H9 (cell line): ENCODE results near the gene SH3RF3. TPM values are rescaled to one million over a fixed set of nuclear protein-coding genes. Genes with fewer than 3 reads are reported as not detected.

Source experiments
- DNase-seq: peaks from one replicate; pipeline ENCODE4 v3.0.0-alpha.2; 2017
- H2AFZ ChIP-seq: one replicate; pipeline ENCODE4 v1.6.1; 2013; ENCODE audit warnings: mild to moderate bottlenecking, low read length, control low read depth, moderate library complexity
- H2AK5ac ChIP-seq: 2 replicates; pipeline ENCODE4 v1.6.1; 2013; ENCODE audit warnings: low read length, control low read depth, mixed read lengths; ENCODE audit not compliant: insufficient read length
- H2BK120ac ChIP-seq: one replicate; pipeline ENCODE4 v1.6.1; 2013; ENCODE audit warnings: low read depth, mild to moderate bottlenecking, low read length, control low read depth, inconsistent platforms; ENCODE audit not compliant: poor library complexity, severe bottlenecking
- H2BK12ac ChIP-seq: 2 replicates; pipeline ENCODE4 v1.6.1; 2013; ENCODE audit warnings: low read length, control low read depth, mixed read lengths, low read depth; ENCODE audit not compliant: insufficient read length
- H2BK15ac ChIP-seq: 2 replicates; pipeline ENCODE4 v1.6.1; 2013; ENCODE audit warnings: low read depth, low read length, control low read depth
- H2BK20ac ChIP-seq: one replicate; pipeline ENCODE4 v1.6.1; 2013; ENCODE audit warnings: low read depth, mild to moderate bottlenecking, low read length, control low read depth, inconsistent platforms; ENCODE audit not compliant: poor library complexity, severe bottlenecking
- H2BK5ac ChIP-seq: 2 replicates; pipeline ENCODE4 v1.6.1; 2013; ENCODE audit warnings: low read length, control low read depth, mixed read lengths; ENCODE audit not compliant: insufficient read length
- H3K14ac ChIP-seq: 2 replicates; pipeline ENCODE4 v1.6.1; 2013; ENCODE audit warnings: low read length, control low read depth; ENCODE audit not compliant: insufficient read depth
- H3K18ac ChIP-seq: 2 replicates; pipeline ENCODE4 v1.6.1; 2013; ENCODE audit warnings: low read depth, mild to moderate bottlenecking, mixed read lengths, low read length, control low read depth; ENCODE audit not compliant: insufficient read length
- H3K23ac ChIP-seq: 2 replicates; pipeline ENCODE4 v1.6.1; 2013; ENCODE audit warnings: low read length, control low read depth, mixed read lengths, low read depth; ENCODE audit not compliant: insufficient read length
- H3K23me2 ChIP-seq: 2 replicates; pipeline ENCODE4 v1.6.1; 2013; ENCODE audit warnings: low read depth, mild to moderate bottlenecking, mixed read lengths, low read length, control low read depth; ENCODE audit not compliant: insufficient read length, poor library complexity, severe bottlenecking
- H3K27ac ChIP-seq: 2 replicates; pipeline ENCODE4 v1.5.1; 2013; ENCODE audit warnings: low read length, control low read depth, mixed read lengths, low read depth; ENCODE audit not compliant: insufficient read length
- H3K27me3 ChIP-seq: 2 replicates; pipeline ENCODE4 v1.6.1; 2013; ENCODE audit warnings: low read length, control low read depth, inconsistent platforms; ENCODE audit not compliant: insufficient read depth
- H3K4ac ChIP-seq: 2 replicates; pipeline ENCODE4 v1.6.1; 2013; ENCODE audit warnings: low read depth, mild to moderate bottlenecking, control low read depth, inconsistent platforms, low read length, moderate library complexity
- H3K4me1 ChIP-seq: 2 replicates; pipeline ENCODE4 v1.6.1; 2013; ENCODE audit warnings: low read length, control low read depth, inconsistent platforms; ENCODE audit not compliant: insufficient read depth
- H3K4me2 ChIP-seq: 2 replicates; pipeline ENCODE4 v1.6.1; 2013; ENCODE audit warnings: low read length, control low read depth, mixed read lengths; ENCODE audit not compliant: insufficient read length, insufficient read depth
- H3K56ac ChIP-seq: 2 replicates; pipeline ENCODE4 v1.6.1; 2013; ENCODE audit warnings: low read depth, mild to moderate bottlenecking, mixed read lengths, low read length, control low read depth; ENCODE audit not compliant: insufficient read length
- H3K79me1 ChIP-seq: 2 replicates; pipeline ENCODE4 v1.6.1; 2013; ENCODE audit warnings: low read depth, mild to moderate bottlenecking, moderate library complexity, low read length, control low read depth, inconsistent platforms; ENCODE audit not compliant: insufficient read depth, poor library complexity, severe bottlenecking
- H3K79me2 ChIP-seq: 2 replicates; pipeline ENCODE4 v1.6.1; 2013; ENCODE audit warnings: low read length, control low read depth, inconsistent platforms; ENCODE audit not compliant: insufficient read depth
- H3K9ac ChIP-seq: 2 replicates; pipeline ENCODE4 v1.6.1; 2013; ENCODE audit warnings: low read length, control low read depth, mixed read lengths; ENCODE audit not compliant: insufficient read length; ENCODE audit errors: extremely low read depth
- H3K9me3 ChIP-seq: one replicate; pipeline ENCODE4 v1.6.1; 2013; ENCODE audit warnings: low read depth, low read length, inconsistent platforms; ENCODE audit not compliant: control insufficient read depth
- H3T11ph ChIP-seq: one replicate; pipeline ENCODE4 v1.6.1; 2013; ENCODE audit warnings: mild to moderate bottlenecking, low read length, control low read depth, inconsistent platforms
- H4K20me1 ChIP-seq: one replicate; pipeline ENCODE4 v1.6.1; 2013; ENCODE audit not compliant: control insufficient read depth, insufficient read length, insufficient read depth
- H4K5ac ChIP-seq: 2 replicates; pipeline ENCODE4 v1.6.1; 2013; ENCODE audit warnings: low read depth, mild to moderate bottlenecking, mixed read lengths, low read length, control low read depth; ENCODE audit not compliant: insufficient read length
- H4K8ac ChIP-seq: replicated peaks from 2 replicates; pipeline ENCODE4 v1.6.1; 2013; ENCODE audit warnings: low read length, control low read depth, mixed read lengths, low read depth; ENCODE audit not compliant: insufficient read length
- H4K91ac ChIP-seq: 2 replicates; pipeline ENCODE4 v1.6.1; 2013; ENCODE audit warnings: low read depth, mild to moderate bottlenecking, moderate library complexity, mixed read lengths, low read length, control low read depth; ENCODE audit not compliant: insufficient read length
- H3K27ac Mint-ChIP-seq, 3 experiments: 2 replicates in 2 of 3; 3 replicates in 1 of 3; pipeline ENCODE4 v1.8.0; 2020 to 2021; ENCODE audit warnings: mixed read lengths in 3 of 3, mild to moderate bottlenecking in 1 of 3, moderate library complexity in 1 of 3
- H3K27me3 Mint-ChIP-seq: 2 replicates; pipeline ENCODE4 v1.8.0; 2021; ENCODE audit warnings: low read depth, mild to moderate bottlenecking, moderate library complexity, mixed read lengths
- H3K36me3 Mint-ChIP-seq, 3 experiments: 2 replicates in 2 of 3; 3 replicates in 1 of 3; pipeline ENCODE4 v1.8.0; 2020 to 2021; ENCODE audit warnings: low read depth in 3 of 3, mixed read lengths in 3 of 3; ENCODE audit not compliant: insufficient read depth in 1 of 3
- H3K4me1 Mint-ChIP-seq, 2 experiments: 2 replicates each; pipeline ENCODE4 v1.8.0; 2020; ENCODE audit warnings: mixed read lengths in 2 of 2
- H3K4me3 Mint-ChIP-seq, 2 experiments: 2 replicates in 1 of 2; 3 replicates in 1 of 2; pipeline ENCODE4 v1.8.0; 2020 to 2021; ENCODE audit warnings: mild to moderate bottlenecking in 2 of 2, mixed read lengths in 2 of 2, moderate library complexity in 1 of 2
- H3K9me3 Mint-ChIP-seq, 2 experiments: 2 replicates in 1 of 2; 3 replicates in 1 of 2; pipeline ENCODE4 v1.8.0; 2020; ENCODE audit warnings: mild to moderate bottlenecking in 2 of 2, mixed read lengths in 2 of 2, moderate library complexity in 1 of 2
- CTCF ChIP-seq: fragments of 200-600 bp; sonication (generic); conservative IDR thresholded peaks from 3 replicates; pipeline ENCODE4 v1.8.0; 2021; ENCODE audit warnings: antibody characterized with exemption, mild to moderate bottlenecking
- WGBS: extraction: QIAGEN DNeasy Blood & Tissue Kit; methylation state at CpG from one replicate; pipeline ENCODE4 v1.1.7; 2013; ENCODE audit warnings: missing lambda C conversion rate, low lambda C conversion rate, mixed read lengths; ENCODE audit not compliant: insufficient read length; ENCODE audit errors: extremely low coverage; 5-methylcytosine and 5-hydroxymethylcytosine counted together
- total RNA-seq: library from RNA; stranded (reverse); gene quantifications from 2 replicates; pipeline ENCODE4 v1.2.1, GENCODE V29; 2021

The SH3RF3 gene
- total RNA-seq, 1 experiment from 2014 or later = 0.46 TPM

- no peaks in the 10 kb centered on the region for H3K36me3 Mint-ChIP-seq
- Histone ChIP-seq H2BK5ac (no peak overlapping the region), H3K14ac (peak overlapping the region; percentile 13; the same call in 1 of the 2 replicates), H4K5ac (no peak overlapping the region), H3K4me1 (no peaks in the 10 kb centered on the region), H3K23me2 (no peaks in the 10 kb centered on the region), H3K27me3 (no peaks in the 10 kb centered on the region), H4K20me1 (no peaks in the 10 kb centered on the region), H3K4me2 (no peak overlapping the region), H2BK12ac (no peak overlapping the region), H2AFZ (no peak overlapping the region), H3K79me2 (no peaks in the 10 kb centered on the region), H3K27ac (no peak overlapping the region), H4K91ac (no peak overlapping the region), H3K9ac (no peak overlapping the region), H2AK5ac (no peak overlapping the region), H3K9me3 (no peaks in the 10 kb centered on the region), H2BK20ac (no peak overlapping the region), H3K23ac (no peak overlapping the region), H2BK15ac (no peak overlapping the region), H3K79me1 (no peaks in the 10 kb centered on the region), H3K18ac (no peak overlapping the region), H3K4ac (no peak overlapping the region), H3K56ac (no peak overlapping the region), H2BK120ac (no peak overlapping the region), H3T11ph (no peak overlapping the region), H4K8ac (no peak overlapping the region)
- no peaks in the 10 kb centered on the region for H3K9me3 Mint-ChIP-seq
- no peak for DNase-seq
- H3K27ac Mint-ChIP-seq = no peak overlapping the region
- no peaks in the 10 kb centered on the region; the same call in 1 of the 2 replicates for H3K27me3 Mint-ChIP-seq
- WGBS = no CpG with 5 or more reads among the region's 8 CpGs
- no peak overlapping the region for H3K4me3 Mint-ChIP-seq
- peaks cover 0 to under 1% of the 10 kb centered on the region in 2 experiments; a peak in 1 of 4 replicates for H3K4me1 Mint-ChIP-seq
- TF ChIP-seq CTCF = no peak
Observed at GRCh38 chr2:109402180-109402579, 273.2 kb downstream of the SH3RF3 start.
